Erythroblast (primary cell): ENCODE results near the gene CA10.

Source experiments
- GATA1 ChIP-seq: IDR thresholded peaks from 2 replicates; pipeline ENCODE4 v1.6.1; 2011; ENCODE audit warnings: low read depth, mild to moderate bottlenecking, control low read depth, low read length, moderate library complexity
- POLR2A ChIP-seq: IDR thresholded peaks from 2 replicates; pipeline ENCODE4 v1.6.1; 2011; ENCODE audit warnings: mild to moderate bottlenecking, low read length

DNA sequence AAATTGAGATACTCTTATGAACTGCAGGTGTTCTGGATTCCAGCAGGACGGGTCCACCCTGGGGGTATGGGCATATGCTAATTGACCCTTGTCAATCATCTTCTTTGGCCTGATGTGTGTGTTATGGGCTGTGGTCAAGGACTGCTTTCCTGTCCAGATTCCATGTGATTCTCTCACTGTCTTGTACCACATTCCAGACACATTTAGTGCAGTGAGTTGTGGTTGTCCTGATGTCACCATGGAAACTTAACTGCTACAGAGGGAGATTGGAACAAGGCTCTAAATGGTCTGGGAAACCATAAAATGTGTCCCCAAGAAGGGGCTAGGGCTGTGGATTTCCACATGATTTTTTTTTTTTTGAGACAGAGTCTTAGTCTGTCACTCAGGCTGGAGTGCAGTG lies 530.7 kb downstream of the CA10 start:
- TF ChIP-seq POLR2A (no peak), GATA1 (no peak)
